ENCODE results near the gene NCAM1.

Gene NCAM1

GRCh38 chr11:113073290-113073953, 112.2 kb downstream of the NCAM1 start:
- no peaks in the 10 kb centered on the region for H3K9me3 ChIP-seq (ENCODE audit: severe bottlenecking)
- DNase-seq, result no peak
- H3K36me3 ChIP-seq, result no peaks in the 10 kb centered on the region
- no peaks in the 10 kb centered on the region for H3K27me3 ChIP-seq (ENCODE audit: insufficient read depth, low read depth, severe bottlenecking)
- no peak for TF ChIP-seq CTCF (IDR thresholded peaks at IDR 0.05; ENCODE audit: low read depth, low read length)
- no peak overlapping the region for H3K27ac ChIP-seq
- no peak overlapping the region for H3K4me3 ChIP-seq (ENCODE audit: low read depth, low read length)

DNA sequence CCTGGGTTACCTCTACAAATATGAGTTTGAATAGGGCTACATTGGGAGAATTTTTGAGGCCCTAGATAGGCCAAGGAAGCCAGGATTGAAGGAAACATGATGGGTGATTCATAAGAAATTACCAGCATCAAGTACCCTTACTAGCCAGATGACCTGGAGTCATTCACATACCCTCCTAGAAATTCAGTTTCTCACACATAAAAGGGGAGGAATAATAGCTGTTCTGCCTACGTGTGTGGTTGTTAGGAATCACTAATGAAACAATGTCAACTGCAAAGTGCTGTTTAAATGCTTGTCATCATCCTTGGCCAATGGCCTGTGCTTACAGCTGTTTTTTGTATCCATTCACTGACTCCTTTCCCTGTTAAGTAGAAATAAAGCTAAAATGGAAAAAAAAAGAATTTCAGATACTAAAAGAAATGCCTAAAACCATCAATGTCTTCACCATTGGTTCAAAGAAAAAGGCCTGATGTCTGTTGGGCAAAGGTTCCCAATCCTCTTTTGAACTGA, 114.4 kb downstream of the NCAM1 start:
- no peak overlapping the region for H3K4me3 ChIP-seq (ENCODE audit: low read depth, low read length)
- no peaks in the 10 kb centered on the region for H3K9me3 ChIP-seq (ENCODE audit: severe bottlenecking)
- no peak overlapping the region for H3K27ac ChIP-seq
- no peak for TF ChIP-seq CTCF (IDR thresholded peaks at IDR 0.05; ENCODE audit: low read depth, low read length)
- H3K27me3 ChIP-seq (ENCODE audit: insufficient read depth, low read depth, severe bottlenecking), result no peaks in the 10 kb centered on the region
- no peaks in the 10 kb centered on the region for H3K36me3 ChIP-seq
- no peak for DNase-seq

DNA sequence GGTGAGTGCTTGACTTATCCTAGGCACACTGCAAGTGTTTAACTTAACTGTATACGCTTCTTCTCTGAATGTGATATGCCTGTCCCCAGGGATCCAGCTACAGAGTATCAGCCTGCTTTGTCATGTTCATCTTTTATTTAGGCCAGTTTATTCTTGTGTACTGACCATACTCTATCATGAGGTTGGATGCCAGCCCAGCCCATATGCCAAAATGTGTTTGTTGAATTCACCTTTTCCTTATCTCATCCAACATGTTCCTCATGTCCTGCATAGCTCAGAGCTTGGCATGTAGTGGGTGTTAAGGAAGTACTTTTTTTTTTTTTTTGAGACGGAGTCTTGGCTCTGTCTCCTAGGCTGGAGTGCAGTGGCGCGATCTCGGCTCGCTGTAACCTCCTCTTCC, 116.2 kb downstream of the NCAM1 start:
- no peak for DNase-seq
- no peak for TF ChIP-seq CTCF (IDR thresholded peaks at IDR 0.05; ENCODE audit: low read depth, low read length)

GRCh38 chr11:113082341-113082955, 121.2 kb downstream of the NCAM1 start:
- no peak for DNase-seq
- Histone ChIP-seq H3K4me3 (ENCODE audit: low read depth, low read length) (no peak overlapping the region), H3K27ac (no peak overlapping the region), H3K36me3 (no peaks in the 10 kb centered on the region), H3K27me3 (ENCODE audit: insufficient read depth, low read depth, severe bottlenecking) (no peaks in the 10 kb centered on the region), H3K9me3 (ENCODE audit: severe bottlenecking) (no peaks in the 10 kb centered on the region)
- TF ChIP-seq CTCF (IDR thresholded peaks at IDR 0.05; ENCODE audit: low read depth, low read length), result no peak

More for the DNA sequence above, 116.2 kb downstream of the NCAM1 start:
- Histone ChIP-seq H3K36me3 (no peaks in the 10 kb centered on the region), H3K4me3 (ENCODE audit: low read depth, low read length) (no peak overlapping the region), H3K9me3 (ENCODE audit: severe bottlenecking) (no peaks in the 10 kb centered on the region), H3K27ac (no peak overlapping the region), H3K27me3 (ENCODE audit: insufficient read depth, low read depth, severe bottlenecking) (no peaks in the 10 kb centered on the region)

- no peak for TF ChIP-seq CTCF (IDR thresholded peaks at IDR 0.05; ENCODE audit: low read depth, low read length)
These were observed 122.4 kb downstream of the NCAM1 start for GRCh38 chr11:113083571-113083970.

More at GRCh38 chr11:113083571-113083970, 122.4 kb downstream of the NCAM1 start:
- no peaks in the 10 kb centered on the region for H3K9me3 ChIP-seq (ENCODE audit: severe bottlenecking)
- no peaks in the 10 kb centered on the region for H3K36me3 ChIP-seq
- DNase-seq, result no peak
- H3K4me3 ChIP-seq (ENCODE audit: low read depth, low read length), result no peak overlapping the region
- no peak overlapping the region for H3K27ac ChIP-seq
- H3K27me3 ChIP-seq (ENCODE audit: insufficient read depth, low read depth, severe bottlenecking), result no peaks in the 10 kb centered on the region

Data from WERI-Rb-1 (cell line).